AG04449 (cell line): ENCODE results near the gene EXOC7.

Experiments
- CTCF ChIA-PET: fragments of 350-600 bp; formaldehyde crosslinking; extraction: SDS; loops from one replicate; lab custom pipeline; 2021; ENCODE audit warnings: antibody characterized with exemption; lab: Yijun Ruan, JAX
- POLR2A ChIA-PET: fragments of 400-600, 350-600 bp; formaldehyde crosslinking; extraction: SDS; loops from one replicate; lab custom pipeline; 2020; ENCODE audit warnings: antibody characterized with exemption, inconsistent platforms; lab: Yijun Ruan, JAX
- DNase-seq: peaks from one replicate; pipeline ENCODE4 v3.0.0-alpha.2; 2010; ENCODE audit warnings: low read depth, low spot score
- H3K4me3 ChIP-seq: 2 replicates; pipeline ENCODE4 v1.5.1; 2011; ENCODE audit warnings: low read depth, mild to moderate bottlenecking, control low read depth, low read length
- TF ChIP-seq, protein P1 (sequence below): IDR thresholded peaks from one replicate; pipeline ENCODE4 v1.5.1; 2011; ENCODE audit warnings: mild to moderate bottlenecking, moderate library complexity, low read length, control low read depth, inconsistent platforms; ENCODE audit not compliant: insufficient read depth; ENCODE audit errors: missing control alignments

The EXOC7 gene

DNA sequence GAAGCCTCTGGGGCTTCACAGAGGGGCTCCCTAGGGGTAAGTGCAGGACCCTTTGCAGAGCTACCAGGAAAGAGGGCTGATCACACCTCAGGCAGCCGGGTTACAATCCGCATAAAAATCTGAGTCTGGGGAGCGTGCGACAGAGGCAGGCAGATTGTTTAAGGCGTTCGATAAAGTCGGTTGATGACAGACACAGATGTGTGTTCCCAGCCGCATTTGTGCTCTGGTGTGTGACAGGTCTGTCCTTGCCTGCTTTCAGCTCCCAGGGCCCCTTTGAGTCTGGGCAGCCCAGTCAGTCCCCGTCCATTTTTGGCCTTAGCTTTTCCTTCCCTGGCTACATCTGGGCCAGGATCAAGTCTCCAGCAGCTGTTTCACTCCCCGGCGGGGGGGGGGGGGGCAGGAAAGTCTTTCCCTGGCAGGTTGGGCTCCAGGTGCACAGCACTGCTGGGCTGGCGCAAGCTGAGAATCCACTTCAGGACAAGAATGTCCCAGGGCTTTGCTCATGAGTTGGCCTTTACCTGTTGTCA, 25.9 kb downstream of the EXOC7 start:
- ChIA-PET POLR2A (no interaction called here), CTCF (interaction anchor here (0.9 kb wide), 1 partner anchor 202 kb away, joined by 3 read pairs; no protein-coding TSS in a partner anchor)
- DNase-seq, result no peak
- H3K4me3 ChIP-seq, result no peak overlapping the region
- TF ChIP-seq, protein P1, sequence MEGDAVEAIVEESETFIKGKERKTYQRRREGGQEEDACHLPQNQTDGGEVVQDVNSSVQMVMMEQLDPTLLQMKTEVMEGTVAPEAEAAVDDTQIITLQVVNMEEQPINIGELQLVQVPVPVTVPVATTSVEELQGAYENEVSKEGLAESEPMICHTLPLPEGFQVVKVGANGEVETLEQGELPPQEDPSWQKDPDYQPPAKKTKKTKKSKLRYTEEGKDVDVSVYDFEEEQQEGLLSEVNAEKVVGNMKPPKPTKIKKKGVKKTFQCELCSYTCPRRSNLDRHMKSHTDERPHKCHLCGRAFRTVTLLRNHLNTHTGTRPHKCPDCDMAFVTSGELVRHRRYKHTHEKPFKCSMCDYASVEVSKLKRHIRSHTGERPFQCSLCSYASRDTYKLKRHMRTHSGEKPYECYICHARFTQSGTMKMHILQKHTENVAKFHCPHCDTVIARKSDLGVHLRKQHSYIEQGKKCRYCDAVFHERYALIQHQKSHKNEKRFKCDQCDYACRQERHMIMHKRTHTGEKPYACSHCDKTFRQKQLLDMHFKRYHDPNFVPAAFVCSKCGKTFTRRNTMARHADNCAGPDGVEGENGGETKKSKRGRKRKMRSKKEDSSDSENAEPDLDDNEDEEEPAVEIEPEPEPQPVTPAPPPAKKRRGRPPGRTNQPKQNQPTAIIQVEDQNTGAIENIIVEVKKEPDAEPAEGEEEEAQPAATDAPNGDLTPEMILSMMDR, result no peak

DNA sequence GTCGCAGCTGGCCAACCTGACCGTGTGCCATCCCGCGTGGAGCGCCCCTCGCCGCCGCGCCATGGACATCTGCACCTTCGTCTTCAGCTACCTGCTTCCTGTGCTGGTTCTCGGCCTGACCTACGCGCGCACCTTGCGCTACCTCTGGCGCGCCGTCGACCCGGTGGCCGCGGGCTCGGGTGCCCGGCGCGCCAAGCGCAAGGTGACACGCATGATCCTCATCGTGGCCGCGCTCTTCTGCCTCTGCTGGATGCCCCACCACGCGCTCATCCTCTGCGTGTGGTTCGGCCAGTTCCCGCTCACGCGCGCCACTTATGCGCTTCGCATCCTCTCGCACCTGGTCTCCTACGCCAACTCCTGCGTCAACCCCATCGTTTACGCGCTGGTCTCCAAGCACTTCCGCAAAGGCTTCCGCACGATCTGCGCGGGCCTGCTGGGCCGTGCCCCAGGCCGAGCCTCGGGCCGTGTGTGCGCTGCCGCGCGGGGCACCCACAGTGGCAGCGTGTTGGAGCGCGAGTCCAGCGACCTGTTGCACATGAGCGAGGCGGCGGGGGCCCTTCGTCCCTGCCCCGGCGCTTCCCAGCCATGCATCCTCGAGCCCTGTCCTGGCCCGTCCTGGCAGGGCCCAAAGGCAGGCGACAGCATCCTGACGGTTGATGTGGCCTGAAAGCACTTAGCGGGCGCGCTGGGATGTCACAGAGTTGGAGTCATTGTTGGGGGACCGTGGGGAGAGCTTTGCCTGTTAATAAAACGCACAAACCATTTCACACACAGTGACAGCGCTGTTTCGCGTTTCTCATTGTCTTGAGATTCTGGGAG, 26.6 kb downstream of the EXOC7 start:
- no peak for DNase-seq
- CTCF ChIA-PET, result interaction anchor here (0.9 kb wide), 1 partner anchor 202 kb away, joined by 3 read pairs; no protein-coding TSS in a partner anchor
- POLR2A ChIA-PET, result no interaction called here
- TF ChIP-seq, protein P1, result no peak
- no peak overlapping the region for H3K4me3 ChIP-seq

DNA sequence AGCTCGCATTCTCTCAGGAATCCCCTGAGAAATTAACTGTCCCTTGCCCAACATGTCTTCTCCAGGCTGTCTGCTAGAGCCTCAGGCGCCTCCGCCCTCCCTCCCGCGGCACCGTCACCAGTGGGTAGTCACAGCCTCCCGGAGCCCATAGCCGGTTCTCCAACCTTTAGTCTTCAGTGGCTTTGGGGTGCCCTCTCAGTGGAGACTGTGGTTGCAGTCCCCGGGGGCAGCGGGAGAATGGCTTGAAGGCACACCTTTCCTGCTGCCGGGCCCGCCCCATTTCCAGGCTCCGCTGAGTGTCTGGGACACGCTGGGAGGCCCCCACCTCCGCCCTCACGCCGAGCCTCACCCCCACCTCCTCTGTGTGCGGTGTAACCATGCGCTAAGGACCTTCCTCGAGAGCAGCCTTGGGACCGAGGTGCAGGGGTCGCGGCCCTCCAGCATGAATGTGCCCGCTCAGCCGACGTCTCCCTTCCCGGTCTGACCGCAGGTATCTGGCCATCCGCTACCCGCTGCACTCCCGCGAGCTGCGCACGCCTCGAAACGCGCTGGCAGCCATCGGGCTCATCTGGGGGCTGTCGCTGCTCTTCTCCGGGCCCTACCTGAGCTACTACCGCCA, 27.3 kb downstream of the EXOC7 start:
- POLR2A ChIA-PET, result no interaction called here
- TF ChIP-seq, protein P1, result no peak
- no peak overlapping the region for H3K4me3 ChIP-seq
- CTCF ChIA-PET, result no interaction called here
- no peak for DNase-seq

DNA sequence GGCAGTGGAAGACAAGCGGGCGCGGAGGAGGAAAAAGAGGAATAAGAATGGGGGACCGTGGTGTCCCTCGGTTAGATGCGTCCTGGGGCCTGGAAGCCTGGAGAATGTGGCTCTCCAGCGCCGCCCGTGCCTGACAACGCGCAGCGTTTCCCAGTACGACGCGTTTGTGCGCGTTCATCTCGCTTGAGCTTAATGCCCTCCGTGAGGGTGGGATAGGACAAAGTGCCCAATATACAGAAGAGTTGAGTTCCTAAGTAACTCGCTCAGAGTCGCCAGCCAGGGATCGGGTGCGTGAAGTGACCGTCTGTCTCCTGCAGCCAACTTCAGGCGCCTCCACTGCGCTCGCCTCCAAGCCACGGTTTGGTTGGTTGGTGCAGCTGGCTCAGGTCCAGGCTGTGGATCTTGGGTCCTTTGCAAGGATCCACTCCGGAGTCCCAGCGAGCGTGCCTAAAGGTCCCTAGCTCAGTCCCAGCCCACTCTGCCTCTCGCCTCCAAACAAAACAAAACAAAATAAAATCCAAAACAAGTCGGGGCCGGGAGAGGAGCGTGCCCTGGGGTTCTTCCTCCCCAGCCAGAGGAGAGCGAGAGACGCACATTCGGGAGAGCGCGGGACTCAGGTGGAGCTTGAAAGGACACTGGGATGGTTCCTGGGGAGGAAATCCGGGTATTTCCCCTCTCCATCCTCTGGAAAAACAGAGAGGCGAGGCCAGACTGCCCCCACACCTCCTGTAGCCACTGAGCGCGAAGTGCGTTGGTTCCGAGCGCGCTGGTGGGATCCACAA, 28.0 kb downstream of the EXOC7 start:
- TF ChIP-seq, protein P1, result no peak
- POLR2A ChIA-PET, result no interaction called here
- DNase-seq, result no peak
- no peak overlapping the region for H3K4me3 ChIP-seq
- CTCF ChIA-PET, result interaction anchor here (1.0 kb wide), 1 partner anchor 62 kb away, joined by 4 read pairs; no protein-coding TSS in a partner anchor

DNA sequence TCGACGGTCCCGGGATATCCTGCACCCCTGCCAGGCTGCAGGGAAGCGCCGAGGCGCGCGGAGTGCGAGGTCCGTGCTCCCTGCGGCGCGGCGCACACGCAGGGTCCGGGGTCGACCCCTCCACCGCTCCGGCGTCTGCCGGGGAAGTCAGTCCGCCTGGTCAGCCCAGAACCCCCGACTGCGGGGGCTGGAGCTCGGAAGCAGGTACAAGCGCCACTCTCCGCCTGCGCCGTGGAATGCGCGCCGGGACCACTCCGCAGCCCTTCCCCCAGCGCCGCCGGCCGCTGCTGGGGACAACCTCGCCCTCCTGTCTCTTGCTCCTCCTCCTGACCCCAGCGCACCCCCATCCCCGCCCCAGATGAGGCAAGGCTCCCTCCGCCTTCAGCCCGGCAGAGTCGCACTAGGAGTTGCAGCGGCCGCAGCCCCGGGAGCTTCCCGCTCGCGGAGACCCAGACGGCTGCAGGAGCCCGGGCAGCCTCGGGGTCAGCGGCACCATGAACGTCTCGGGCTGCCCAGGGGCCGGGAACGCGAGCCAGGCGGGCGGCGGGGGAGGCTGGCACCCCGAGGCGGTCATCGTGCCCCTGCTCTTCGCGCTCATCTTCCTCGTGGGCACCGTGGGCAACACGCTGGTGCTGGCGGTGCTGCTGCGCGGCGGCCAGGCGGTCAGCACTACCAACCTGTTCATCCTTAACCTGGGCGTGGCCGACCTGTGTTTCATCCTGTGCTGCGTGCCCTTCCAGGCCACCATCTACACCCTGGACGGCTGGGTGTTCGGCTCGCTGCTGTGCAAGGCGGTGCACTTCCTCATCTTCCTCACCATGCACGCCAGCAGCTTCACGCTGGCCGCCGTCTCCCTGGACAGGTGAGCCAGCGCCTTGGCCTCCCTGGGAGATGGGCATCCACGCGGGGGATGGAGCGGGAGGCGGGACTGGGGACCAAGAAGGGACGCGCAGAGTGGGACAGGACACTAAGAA, 28.9 kb downstream of the EXOC7 start, which contains the start of gene GALR2:
Gene GALR2 (plus strand): TSS at position 392 of the 974 bp plus-strand sequence. CDS start 103 bp downstream, at position 495.
- peak within 1 kb of the TSS; percentile 1; the same call in 1 of the 2 replicates for H3K4me3 ChIP-seq
- DNase-seq, result no peak
- ChIA-PET POLR2A (no interaction called here), CTCF (interaction anchor here (1.0 kb wide), 1 partner anchor 61 kb away, joined by 4 read pairs; no protein-coding TSS in a partner anchor)
- TF ChIP-seq, protein P1, result no peak
